T-helper 2 cell treated with Interferon-gamma antibody and Interleukin-4, amounts not matched to agents 100 ng/mL and 5 ng/mL, for 36 hours (primary cell): ENCODE results near the gene KLHL1. TPM values are rescaled to one million over a fixed set of nuclear protein-coding genes. Genes with fewer than 3 reads are reported as not detected.

Experiments
- intact Hi-C: fragments of 100-400 bp; cut with micrococcal nuclease; formaldehyde crosslinking; loops from one replicate; pipeline ENCODE4 v1.15.1; 2023
- total RNA-seq: library from RNA; stranded (reverse); gene quantifications from 2 replicates; pipeline ENCODE4 v1.2.3, GENCODE V29; 2022

KLHL1 gene
- total RNA-seq, 1 donor from 2014 or later, result not detected

DNA sequence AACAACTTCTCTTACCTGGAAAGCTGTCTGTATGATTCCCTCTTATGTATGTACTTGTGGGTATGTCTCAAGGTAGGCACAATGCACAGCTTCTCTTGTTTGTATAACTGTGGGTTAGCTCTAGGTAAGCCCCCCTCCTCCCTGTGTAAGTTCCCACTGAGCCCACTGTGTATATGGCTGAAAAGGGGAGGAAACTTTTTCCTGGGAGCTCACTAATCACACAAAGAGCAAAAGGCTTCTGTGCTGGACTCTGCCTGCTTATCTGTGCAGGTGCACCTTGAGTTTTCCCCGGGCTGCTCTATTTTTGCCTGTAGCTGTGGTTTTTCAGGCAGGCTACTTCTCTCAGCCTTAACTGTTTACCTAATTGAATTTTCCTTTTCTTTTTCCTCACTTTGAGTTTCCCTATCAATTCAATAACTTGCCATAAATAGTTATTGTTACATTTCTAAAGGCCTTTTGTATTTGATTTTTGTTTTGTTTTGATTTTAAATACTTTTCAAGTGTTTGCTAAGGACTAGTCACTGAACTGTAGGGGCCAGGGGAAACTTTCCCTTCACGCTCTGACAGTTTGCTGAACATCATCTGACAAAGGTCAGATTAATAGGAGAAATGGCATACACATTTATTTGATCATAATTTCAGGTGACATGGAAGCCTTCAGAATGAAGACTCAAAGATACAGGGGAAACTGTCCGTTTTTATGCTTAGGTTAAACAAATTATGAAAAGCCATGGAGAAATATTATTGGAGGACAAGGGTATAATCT is 424.1 kb downstream of the KLHL1 start:
- intact Hi-C loops, result no loop called here

DNA sequence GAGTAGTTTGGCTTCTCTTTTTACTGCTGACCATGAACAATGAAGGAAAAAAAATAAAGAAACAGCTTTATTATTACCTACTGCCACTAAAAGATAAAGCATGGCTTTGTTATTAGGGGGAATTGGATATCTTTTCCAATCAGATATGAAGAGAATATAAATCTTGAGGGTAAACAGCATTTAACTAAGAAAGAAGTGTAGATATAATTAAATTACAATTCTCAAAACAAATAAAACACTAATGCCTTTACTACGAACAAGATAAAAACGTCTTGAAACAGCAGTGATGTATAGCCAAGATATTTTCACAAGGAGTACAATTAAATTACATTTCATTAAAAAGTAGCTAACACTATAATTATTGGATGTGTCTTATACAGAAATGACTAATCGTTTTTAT is 426.5 kb downstream of the KLHL1 start:
- intact Hi-C loops, result no loop called here

DNA sequence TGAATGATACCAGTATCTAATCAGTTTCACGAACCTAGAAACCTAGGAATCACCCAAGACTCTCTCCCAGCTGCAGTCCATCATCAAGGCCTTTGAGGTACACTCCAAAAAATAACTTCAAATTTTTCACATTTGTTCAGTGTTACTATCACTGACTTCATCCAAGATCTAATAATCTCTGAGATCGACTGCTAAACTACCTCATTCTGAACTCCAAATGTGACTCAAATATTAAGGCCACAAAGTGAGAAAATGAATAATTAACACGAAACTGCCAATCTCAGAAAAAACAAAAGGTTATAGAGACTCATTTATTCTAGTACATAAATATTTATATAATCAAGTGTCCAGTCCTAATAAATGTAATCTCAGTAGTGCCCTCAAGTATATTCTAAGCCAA is 430.9 kb downstream of the KLHL1 start:
- intact Hi-C loops, result no loop called here

DNA sequence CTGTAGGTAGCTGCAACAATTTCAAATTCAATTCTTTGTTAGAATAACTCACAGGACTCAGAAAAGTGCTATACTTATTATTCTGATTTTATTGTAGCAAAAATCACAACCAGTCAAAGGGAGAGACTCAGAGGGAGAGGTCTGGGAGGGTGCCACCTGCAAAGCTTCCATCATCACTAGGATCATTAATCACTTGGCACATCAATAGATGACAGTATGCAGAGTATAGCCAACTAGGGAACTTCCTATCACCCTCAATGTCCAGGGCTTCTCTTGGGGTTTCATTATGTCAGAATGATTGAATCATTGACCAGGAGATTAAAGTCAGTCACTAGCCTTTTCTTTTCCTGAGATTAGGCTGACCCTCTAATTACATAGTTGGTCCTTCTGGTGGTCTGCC is 432.0 kb downstream of the KLHL1 start:
- intact Hi-C loops, result no loop called here

DNA sequence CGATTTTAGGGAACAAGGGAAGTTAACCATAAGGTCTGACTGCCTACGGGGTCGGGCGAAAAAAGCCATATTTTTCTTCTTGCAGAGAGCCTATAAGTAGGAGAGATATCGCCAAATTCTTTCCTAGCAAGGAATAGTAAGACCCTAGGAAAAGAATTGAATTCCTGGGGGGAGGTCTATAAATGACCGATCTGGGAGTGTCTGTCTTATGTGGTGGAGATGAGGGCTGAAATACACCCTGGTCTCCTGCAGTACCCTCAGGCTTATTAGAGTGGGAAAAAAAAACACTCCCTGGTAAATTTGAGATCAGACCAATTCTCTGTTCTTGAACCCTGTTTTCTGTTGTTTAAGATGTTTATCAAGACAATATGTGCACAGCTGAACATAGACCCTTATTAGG is 448.1 kb downstream of the KLHL1 start:
- intact Hi-C loops, result no loop called here

DNA sequence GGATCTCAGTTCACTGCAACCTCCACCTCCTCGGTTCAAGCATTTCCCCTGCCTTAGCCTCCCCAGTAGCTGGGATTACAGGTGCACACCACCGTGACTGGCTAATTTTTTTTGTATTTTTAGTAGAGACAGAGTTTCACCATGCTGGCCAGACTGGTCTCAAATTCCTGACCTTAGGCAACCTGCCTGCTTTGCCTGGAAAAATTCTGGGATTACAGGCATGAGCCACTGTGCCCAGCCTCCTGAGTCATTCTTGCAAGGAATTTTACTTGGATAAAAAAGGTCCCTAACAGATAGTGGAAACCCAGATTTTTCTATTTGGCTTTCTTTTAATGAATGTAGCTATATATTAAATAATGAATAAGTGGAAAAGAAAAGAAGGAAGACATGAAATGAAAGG is 450.6 kb downstream of the KLHL1 start:
- intact Hi-C loops, result no loop called here

DNA sequence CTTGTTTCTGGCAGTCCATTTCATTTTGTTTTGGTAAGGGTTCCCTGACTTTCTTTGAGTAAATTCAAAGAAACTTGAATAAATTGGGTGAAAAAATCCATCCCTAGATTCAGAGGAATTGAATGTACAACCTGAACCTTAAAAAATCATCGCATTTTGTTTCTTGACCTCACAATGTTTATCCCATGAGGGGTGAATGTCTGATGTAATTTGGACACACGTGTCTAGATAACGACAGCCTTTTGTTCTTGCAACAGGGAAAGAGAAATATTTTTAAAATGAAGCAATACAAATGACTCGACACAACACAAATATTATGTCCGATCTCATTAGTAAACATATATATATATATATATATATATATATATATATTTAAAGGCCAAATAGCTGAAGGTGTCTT is 453.9 kb downstream of the KLHL1 start:
- intact Hi-C loops, result no loop called here

Other genes starting within 250 kb of the KLHL1 start
- gene ATXN8OS, start 626 bp downstream of the KLHL1 start, total RNA-seq, result not detected in 2 replicates